VCaP (cell line): ENCODE measurements around the gene TCL1A.
"Not testable (repeated sequence)": the region's sequence is repeated elsewhere in the genome, so short reads cannot be mapped to it uniquely, and the experiment has no call there.

Experiments
- H3K27ac ChIP-seq: fragments of 450-650 bp; 2 replicates; pipeline ENCODE4 v1.5.1; 2017
- TF ChIP-seq, protein P1 (sequence below): fragments of 450-650 bp; conservative IDR thresholded peaks from 2 replicates; pipeline ENCODE4 v1.5.1; 2017; ENCODE audit warnings: mild to moderate bottlenecking, moderate library complexity

The TCL1A gene, protein sequence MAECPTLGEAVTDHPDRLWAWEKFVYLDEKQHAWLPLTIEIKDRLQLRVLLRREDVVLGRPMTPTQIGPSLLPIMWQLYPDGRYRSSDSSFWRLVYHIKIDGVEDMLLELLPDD

DNA sequence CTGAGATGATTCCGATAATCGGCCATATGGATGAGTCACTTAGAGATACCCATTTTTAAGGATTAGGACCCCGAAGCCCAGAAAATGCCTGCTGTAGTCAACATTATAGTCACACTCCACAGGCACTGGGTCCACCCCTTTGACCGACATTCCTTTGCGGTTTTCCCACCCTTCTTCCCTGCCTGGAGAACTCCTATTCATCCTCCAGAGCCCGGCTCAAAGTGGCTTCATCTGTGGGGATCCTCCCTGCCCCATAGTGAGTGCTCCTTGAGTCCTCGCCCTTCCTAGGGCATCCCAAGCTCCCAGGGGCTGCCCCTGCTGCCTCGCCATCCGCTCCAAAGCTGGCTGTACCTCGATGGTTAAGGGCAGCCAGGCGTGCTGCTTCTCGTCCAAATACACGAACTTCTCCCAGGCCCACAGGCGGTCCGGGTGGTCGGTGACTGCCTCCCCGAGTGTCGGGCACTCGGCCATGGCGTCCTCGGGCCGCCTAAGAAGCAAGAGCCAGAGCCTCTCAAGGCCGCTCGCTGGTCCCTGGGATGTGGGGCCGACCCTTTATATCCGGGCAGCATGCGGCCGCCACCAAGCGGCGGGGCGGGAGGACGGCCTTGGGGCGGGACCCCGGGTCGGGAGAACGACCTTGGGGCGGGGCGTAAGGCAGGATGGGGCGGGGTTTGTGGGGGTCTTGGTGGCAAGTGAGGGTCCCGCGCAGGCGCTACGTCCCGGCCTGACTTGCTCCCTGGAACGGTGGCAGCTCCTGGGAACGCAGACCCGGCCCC lies at the start of gene TCL1A:
TSS of gene TCL1A (minus strand) at position 530 of the 776 bp plus-strand sequence. CDS start at position 471, 59 bp downstream.
- TF ChIP-seq, protein P1, sequence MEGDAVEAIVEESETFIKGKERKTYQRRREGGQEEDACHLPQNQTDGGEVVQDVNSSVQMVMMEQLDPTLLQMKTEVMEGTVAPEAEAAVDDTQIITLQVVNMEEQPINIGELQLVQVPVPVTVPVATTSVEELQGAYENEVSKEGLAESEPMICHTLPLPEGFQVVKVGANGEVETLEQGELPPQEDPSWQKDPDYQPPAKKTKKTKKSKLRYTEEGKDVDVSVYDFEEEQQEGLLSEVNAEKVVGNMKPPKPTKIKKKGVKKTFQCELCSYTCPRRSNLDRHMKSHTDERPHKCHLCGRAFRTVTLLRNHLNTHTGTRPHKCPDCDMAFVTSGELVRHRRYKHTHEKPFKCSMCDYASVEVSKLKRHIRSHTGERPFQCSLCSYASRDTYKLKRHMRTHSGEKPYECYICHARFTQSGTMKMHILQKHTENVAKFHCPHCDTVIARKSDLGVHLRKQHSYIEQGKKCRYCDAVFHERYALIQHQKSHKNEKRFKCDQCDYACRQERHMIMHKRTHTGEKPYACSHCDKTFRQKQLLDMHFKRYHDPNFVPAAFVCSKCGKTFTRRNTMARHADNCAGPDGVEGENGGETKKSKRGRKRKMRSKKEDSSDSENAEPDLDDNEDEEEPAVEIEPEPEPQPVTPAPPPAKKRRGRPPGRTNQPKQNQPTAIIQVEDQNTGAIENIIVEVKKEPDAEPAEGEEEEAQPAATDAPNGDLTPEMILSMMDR: no peak
- no peak within 1 kb of the TSS for H3K27ac ChIP-seq

DNA sequence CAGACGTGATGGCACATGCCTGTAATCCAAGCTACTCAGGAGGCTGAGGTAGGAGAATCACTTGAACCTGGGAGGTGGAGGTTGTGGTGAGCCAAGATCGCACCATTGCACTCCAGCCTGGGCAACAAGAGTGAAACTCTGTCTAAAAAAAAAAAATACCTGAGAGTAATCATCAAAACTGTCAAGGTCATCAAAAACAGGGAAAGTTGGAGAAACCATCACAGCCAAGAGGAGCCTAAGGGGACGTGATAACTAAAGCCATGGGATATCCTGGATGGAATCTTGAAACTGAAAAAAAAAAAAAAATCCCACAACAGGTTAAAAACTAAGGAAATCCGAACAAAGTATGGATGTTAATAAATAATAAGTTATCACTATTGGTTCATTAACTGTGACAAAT lies 49.1 kb upstream of the TCL1A start:
- not testable (repeated sequence) for H3K27ac ChIP-seq

DNA sequence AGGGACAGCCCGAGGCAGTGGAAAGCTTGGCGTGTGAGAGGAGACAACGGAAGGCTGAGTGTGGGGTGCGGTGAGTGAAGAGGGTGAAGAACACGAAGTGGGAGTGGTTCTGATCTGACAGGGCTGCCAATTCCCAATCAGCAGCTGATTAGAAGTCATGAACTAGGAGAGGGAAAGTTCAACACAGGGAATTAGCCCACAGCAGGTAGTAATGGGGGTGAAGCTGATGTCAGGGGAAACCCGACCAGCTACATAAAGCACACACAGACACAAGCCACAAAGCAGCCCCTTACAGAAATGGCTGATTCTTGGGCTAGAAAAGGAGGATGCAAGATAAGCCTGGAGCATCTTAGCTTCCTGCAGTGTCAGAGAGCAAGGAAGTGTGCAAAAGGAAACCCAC lies 47.5 kb upstream of the TCL1A start:
- TF ChIP-seq, protein P1: no peak

GRCh38 chr14:95760596-95760995 lies 46.7 kb upstream of the TCL1A start:
- TF ChIP-seq, protein P1: no peak

More for the DNA sequence above, 47.5 kb upstream of the TCL1A start:
- no peak overlapping the region for H3K27ac ChIP-seq

GRCh38 chr14:95759941-95760340 lies 46.0 kb upstream of the TCL1A start:
- no peak overlapping the region for H3K27ac ChIP-seq
- TF ChIP-seq, protein P1: no peak

More at GRCh38 chr14:95760596-95760995, 46.7 kb upstream of the TCL1A start:
- H3K27ac ChIP-seq: no peak overlapping the region

DNA sequence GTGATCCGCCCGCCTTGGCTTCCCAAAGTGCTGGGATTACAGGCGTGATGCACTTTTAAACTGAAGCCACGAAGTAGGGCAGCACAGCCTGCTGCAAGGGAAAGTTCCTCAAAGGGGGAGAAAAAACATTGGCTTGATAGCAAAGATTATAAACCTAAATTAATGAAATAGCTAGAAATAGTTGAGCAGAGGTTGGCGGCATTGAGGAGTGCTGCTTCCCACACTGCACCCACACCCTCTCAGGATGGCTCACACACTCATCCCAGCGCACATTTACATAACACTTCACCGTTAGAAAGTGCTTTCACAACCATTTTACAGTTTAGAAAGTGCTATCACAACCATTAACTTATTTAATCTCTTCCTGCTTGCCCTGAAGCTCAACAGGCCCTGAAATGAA lies 44.4 kb upstream of the TCL1A start:
- TF ChIP-seq, protein P1: no peak

GRCh38 chr14:95756751-95757150 lies 42.8 kb upstream of the TCL1A start:
- H3K27ac ChIP-seq: peak overlapping the region; percentile 28
- TF ChIP-seq, protein P1: no peak

More for the DNA sequence above, 44.4 kb upstream of the TCL1A start:
- no peak overlapping the region for H3K27ac ChIP-seq

DNA sequence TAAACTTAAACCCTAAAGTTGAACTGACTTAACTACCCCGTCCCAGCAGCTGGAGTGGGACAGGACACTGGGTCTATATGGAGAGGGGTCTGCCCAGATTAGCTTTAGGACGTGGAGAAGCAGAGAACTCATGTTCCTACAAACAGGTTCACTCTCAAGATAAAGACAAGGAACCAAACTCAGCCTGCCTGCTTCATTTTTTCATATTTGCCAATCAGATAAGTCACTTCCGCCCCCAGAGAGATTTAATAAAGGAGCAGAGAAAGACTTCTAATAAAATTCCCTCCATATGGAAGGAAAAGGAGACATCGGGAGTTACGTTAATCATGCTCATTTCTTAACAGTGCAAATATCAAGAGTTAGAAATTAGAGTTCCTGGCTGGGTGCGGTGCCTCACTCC lies 42.2 kb upstream of the TCL1A start:
- peak overlapping the region; percentile 28 for H3K27ac ChIP-seq
- TF ChIP-seq, protein P1: no peak
